ENCODE data around the gene ARHGAP1.
"Not testable (repeated sequence)": the region's sequence is repeated elsewhere in the genome, so short reads cannot be mapped to it uniquely, and the experiment has no call there.

ARHGAP1 gene

GRCh38 chr11:46724088-46724487, 23.7 kb upstream of the ARHGAP1 start:
- H3K27ac ChIP-seq (ENCODE audit: low read depth, low read length), result no peak overlapping the region
- no peaks in the 10 kb centered on the region for H3K27me3 ChIP-seq (ENCODE audit: control insufficient read depth in 5 of 5, insufficient read depth in 4 of 5, low read length in 5 of 5)
- no peaks in the 10 kb centered on the region for H3K36me3 ChIP-seq (ENCODE audit: control insufficient read depth in 5 of 5, insufficient read depth in 5 of 5, low read length in 5 of 5)
- H3K4me1 ChIP-seq (ENCODE audit: control insufficient read depth in 5 of 5, insufficient read depth in 5 of 5, low read length in 5 of 5), result no peaks in the 10 kb centered on the region
- H3K9ac ChIP-seq (ENCODE audit: low read length in 5 of 5), result no peak overlapping the region
- no peaks in the 10 kb centered on the region for H3K9me3 ChIP-seq (ENCODE audit: control insufficient read depth in 5 of 5, low read length in 5 of 5)
- no peak overlapping the region for H3K4me3 ChIP-seq (ENCODE audit: low read depth in 1 of 5, low read length in 5 of 5)

- no peaks in the 10 kb centered on the region for H3K9me3 ChIP-seq (ENCODE audit: control insufficient read depth in 5 of 5, low read length in 5 of 5)
- H3K27me3 ChIP-seq (ENCODE audit: control insufficient read depth in 5 of 5, insufficient read depth in 4 of 5, low read length in 5 of 5), result no peaks in the 10 kb centered on the region
- H3K4me1 ChIP-seq (ENCODE audit: control insufficient read depth in 5 of 5, insufficient read depth in 5 of 5, low read length in 5 of 5), result peaks cover 0 to 2% (median 2%) of the 10 kb centered on the region in 5 donors
- H3K36me3 ChIP-seq (ENCODE audit: control insufficient read depth in 5 of 5, insufficient read depth in 5 of 5, low read length in 5 of 5), result no peaks in the 10 kb centered on the region
- no peak overlapping the region for H3K27ac ChIP-seq (ENCODE audit: low read depth, low read length)
- H3K4me3 ChIP-seq (ENCODE audit: low read depth in 1 of 5, low read length in 5 of 5), result no peak overlapping the region
- H3K9ac ChIP-seq (ENCODE audit: low read length in 5 of 5), result no peak overlapping the region
These were observed 22.9 kb upstream of the ARHGAP1 start for GRCh38 chr11:46723359-46723680.

GRCh38 chr11:46722566-46723358, 22.3 kb upstream of the ARHGAP1 start:
- Histone ChIP-seq H3K27ac (ENCODE audit: low read depth, low read length) (no peak overlapping the region), H3K36me3 (ENCODE audit: control insufficient read depth in 5 of 5, insufficient read depth in 5 of 5, low read length in 5 of 5) (no peaks in the 10 kb centered on the region), H3K4me1 (ENCODE audit: control insufficient read depth in 5 of 5, insufficient read depth in 5 of 5, low read length in 5 of 5) (peaks cover 0 to 6% (median 5%) of the 10 kb centered on the region in 5 donors), H3K27me3 (ENCODE audit: control insufficient read depth in 5 of 5, insufficient read depth in 4 of 5, low read length in 5 of 5) (no peaks in the 10 kb centered on the region), H3K4me3 (ENCODE audit: low read depth in 1 of 5, low read length in 5 of 5) (no peak overlapping the region), H3K9me3 (ENCODE audit: control insufficient read depth in 5 of 5, low read length in 5 of 5) (no peaks in the 10 kb centered on the region), H3K9ac (ENCODE audit: low read length in 5 of 5) (no peak overlapping the region)

- Histone ChIP-seq H3K27me3 (ENCODE audit: control insufficient read depth in 5 of 5, insufficient read depth in 4 of 5, low read length in 5 of 5) (no peaks in the 10 kb centered on the region), H3K4me3 (ENCODE audit: low read depth in 1 of 5, low read length in 5 of 5) (no peak overlapping the region), H3K9me3 (ENCODE audit: control insufficient read depth in 5 of 5, low read length in 5 of 5) (no peaks in the 10 kb centered on the region), H3K36me3 (ENCODE audit: control insufficient read depth in 5 of 5, insufficient read depth in 5 of 5, low read length in 5 of 5) (no peaks in the 10 kb centered on the region), H3K9ac (ENCODE audit: low read length in 5 of 5) (no peak overlapping the region), H3K4me1 (ENCODE audit: control insufficient read depth in 5 of 5, insufficient read depth in 5 of 5, low read length in 5 of 5) (peaks cover 0 to 6% (median 5%) of the 10 kb centered on the region in 5 donors), H3K27ac (ENCODE audit: low read depth, low read length) (no peak overlapping the region)
These were observed 20.9 kb upstream of the ARHGAP1 start for GRCh38 chr11:46721286-46721685.

- Histone ChIP-seq H3K27ac (ENCODE audit: low read depth, low read length) (no peak overlapping the region), H3K36me3 (ENCODE audit: control insufficient read depth in 5 of 5, insufficient read depth in 5 of 5, low read length in 5 of 5) (no peaks in the 10 kb centered on the region)
These were observed 19.3 kb upstream of the ARHGAP1 start for GRCh38 chr11:46719543-46720218.

GRCh38 chr11:46719048-46719542, 18.7 kb upstream of the ARHGAP1 start, which contains the start of gene F2:
Gene F2 (plus strand): TSS chr11:46719213. CDS start chr11:46719236, 23 bp downstream.
- no peaks in the 10 kb centered on the region for H3K27me3 ChIP-seq (ENCODE audit: control insufficient read depth in 5 of 5, insufficient read depth in 4 of 5, low read length in 5 of 5)
- H3K36me3 ChIP-seq (ENCODE audit: control insufficient read depth in 5 of 5, insufficient read depth in 5 of 5, low read length in 5 of 5), result no peaks in the 10 kb centered on the region
- no peak within 1 kb of the TSS for H3K27ac ChIP-seq (ENCODE audit: low read depth, low read length)
- H3K4me3 ChIP-seq (ENCODE audit: low read depth in 1 of 5, low read length in 5 of 5), result no peak within 1 kb of the TSS
- no peak within 1 kb of the TSS for H3K9ac ChIP-seq (ENCODE audit: low read length in 5 of 5)
- no peaks in the 10 kb centered on the region for H3K9me3 ChIP-seq (ENCODE audit: control insufficient read depth in 5 of 5, low read length in 5 of 5)
- H3K4me1 ChIP-seq (ENCODE audit: control insufficient read depth in 5 of 5, insufficient read depth in 5 of 5, low read length in 5 of 5), result peaks cover 0 to 6% (median 5%) of the 10 kb centered on the region in 5 donors

More at GRCh38 chr11:46719543-46720218, 19.3 kb upstream of the ARHGAP1 start:
- Histone ChIP-seq H3K4me1 (ENCODE audit: control insufficient read depth in 5 of 5, insufficient read depth in 5 of 5, low read length in 5 of 5) (peaks cover 0 to 6% (median 5%) of the 10 kb centered on the region in 5 donors), H3K4me3 (ENCODE audit: low read depth in 1 of 5, low read length in 5 of 5) (no peak overlapping the region), H3K27me3 (ENCODE audit: control insufficient read depth in 5 of 5, insufficient read depth in 4 of 5, low read length in 5 of 5) (no peaks in the 10 kb centered on the region), H3K9ac (ENCODE audit: low read length in 5 of 5) (no peak overlapping the region), H3K9me3 (ENCODE audit: control insufficient read depth in 5 of 5, low read length in 5 of 5) (no peaks in the 10 kb centered on the region)

GRCh38 chr11:46718155-46719019, 18.0 kb upstream of the ARHGAP1 start:
- H3K4me1 ChIP-seq (ENCODE audit: control insufficient read depth in 5 of 5, insufficient read depth in 5 of 5, low read length in 5 of 5), result peaks cover 0 to 6% (median 5%) of the 10 kb centered on the region in 5 donors
- H3K27me3 ChIP-seq (ENCODE audit: control insufficient read depth in 5 of 5, insufficient read depth in 4 of 5, low read length in 5 of 5), result no peaks in the 10 kb centered on the region
- H3K9ac ChIP-seq (ENCODE audit: low read length in 5 of 5), result no peak overlapping the region
- H3K9me3 ChIP-seq (ENCODE audit: control insufficient read depth in 5 of 5, low read length in 5 of 5), result no peaks in the 10 kb centered on the region
- no peak overlapping the region for H3K4me3 ChIP-seq (ENCODE audit: low read depth in 1 of 5, low read length in 5 of 5)
- no peak overlapping the region for H3K27ac ChIP-seq (ENCODE audit: low read depth, low read length)
- no peaks in the 10 kb centered on the region for H3K36me3 ChIP-seq (ENCODE audit: control insufficient read depth in 5 of 5, insufficient read depth in 5 of 5, low read length in 5 of 5)

GRCh38 chr11:46717825-46718154, 17.4 kb upstream of the ARHGAP1 start:
- H3K36me3 ChIP-seq (ENCODE audit: control insufficient read depth in 5 of 5, insufficient read depth in 5 of 5, low read length in 5 of 5); H3K9me3 ChIP-seq (ENCODE audit: control insufficient read depth in 5 of 5, low read length in 5 of 5); H3K4me3 ChIP-seq (ENCODE audit: low read depth in 1 of 5, low read length in 5 of 5); H3K4me1 ChIP-seq (ENCODE audit: control insufficient read depth in 5 of 5, insufficient read depth in 5 of 5, low read length in 5 of 5); H3K27ac ChIP-seq (ENCODE audit: low read depth, low read length); H3K9ac ChIP-seq (ENCODE audit: low read length in 5 of 5); H3K27me3 ChIP-seq (ENCODE audit: control insufficient read depth in 5 of 5, insufficient read depth in 4 of 5, low read length in 5 of 5): not testable (repeated sequence)

GRCh38 chr11:46712874-46713576, 12.6 kb upstream of the ARHGAP1 start:
- H3K27me3 ChIP-seq (ENCODE audit: control insufficient read depth in 5 of 5, insufficient read depth in 4 of 5, low read length in 5 of 5), result no peaks in the 10 kb centered on the region
- H3K9ac ChIP-seq (ENCODE audit: low read length in 5 of 5), result no peak overlapping the region
- H3K4me3 ChIP-seq (ENCODE audit: low read depth in 1 of 5, low read length in 5 of 5), result no peak overlapping the region
- H3K9me3 ChIP-seq (ENCODE audit: control insufficient read depth in 5 of 5, low read length in 5 of 5), result no peaks in the 10 kb centered on the region
- H3K27ac ChIP-seq (ENCODE audit: low read depth, low read length), result no peak overlapping the region
- no peaks in the 10 kb centered on the region for H3K36me3 ChIP-seq (ENCODE audit: control insufficient read depth in 5 of 5, insufficient read depth in 5 of 5, low read length in 5 of 5)
- peaks cover 0 to 3% (median 1%) of the 10 kb centered on the region in 5 donors for H3K4me1 ChIP-seq (ENCODE audit: control insufficient read depth in 5 of 5, insufficient read depth in 5 of 5, low read length in 5 of 5)
